Stimulated activated CD4-positive, alpha-beta T cell treated with anti-CD3 and anti-CD28 coated beads, Interleukin-2, amount 100 ng/mL, for 24 hours (primary cell): ENCODE data around the gene PXMP4.

ENCODE experiments used
- DNase-seq, 2 donors: peaks; one replicate each; pipeline ENCODE4 v3.0.0-alpha.2; 2020

PXMP4 gene

GRCh38 chr20:33731693-33732165, 11.6 kb upstream of the PXMP4 start, which contains the start of gene ZNF341:
ZNF341 (plus strand) TSS chr20:33731996; CDS start chr20:33732022, 26 bp downstream.
- DNase-seq, result peak; percentile 88 to 91

GRCh38 chr20:33730946-33731692, 11.0 kb upstream of the PXMP4 start:
- DNase-seq, result no peak

- no peak for DNase-seq
Observed at GRCh38 chr20:33729101-33729500, 9.0 kb upstream of the PXMP4 start.

GRCh38 chr20:33728463-33728862, 8.4 kb upstream of the PXMP4 start:
- DNase-seq, result no peak

- DNase-seq, result no peak
Observed at GRCh38 chr20:33727806-33728205, 7.7 kb upstream of the PXMP4 start.

- no peak for DNase-seq
Observed at GRCh38 chr20:33727115-33727479, 7.0 kb upstream of the PXMP4 start.

GRCh38 chr20:33725607-33726264, 5.6 kb upstream of the PXMP4 start:
- DNase-seq, result no peak

GRCh38 chr20:33724439-33725094, 4.5 kb upstream of the PXMP4 start:
- DNase-seq, result no peak

- DNase-seq, result no peak
Observed at GRCh38 chr20:33721391-33722140, 1.5 kb upstream of the PXMP4 start.

GRCh38 chr20:33719277-33719988, 677 bp downstream of the PXMP4 start:
- no peak for DNase-seq

- DNase-seq, result no peak
Observed at GRCh38 chr20:33716498-33716897, 3.6 kb downstream of the PXMP4 start.

GRCh38 chr20:33713865-33714367, 6.2 kb downstream of the PXMP4 start:
- no peak for DNase-seq

- no peak for DNase-seq
Observed at GRCh38 chr20:33711446-33711738, 8.7 kb downstream of the PXMP4 start.

- DNase-seq, result no peak
Observed at GRCh38 chr20:33710681-33711445, 9.2 kb downstream of the PXMP4 start.

- DNase-seq, result no peak
Observed at GRCh38 chr20:33709905-33710541, 10.1 kb downstream of the PXMP4 start.

- no peak for DNase-seq
Observed at GRCh38 chr20:33709398-33709797, 10.7 kb downstream of the PXMP4 start.

- DNase-seq, result no peak
Observed at GRCh38 chr20:33707668-33708067, 12.4 kb downstream of the PXMP4 start.

- DNase-seq, result no peak
Observed at GRCh38 chr20:33704197-33704924, 15.7 kb downstream of the PXMP4 start.

- no peak for DNase-seq
Observed at GRCh38 chr20:33703498-33704137, 16.5 kb downstream of the PXMP4 start.

- no peak for DNase-seq
Observed at GRCh38 chr20:33702861-33703260, 17.2 kb downstream of the PXMP4 start.
